Measurements from ENCODE around the gene RSPO4.

DNA sequence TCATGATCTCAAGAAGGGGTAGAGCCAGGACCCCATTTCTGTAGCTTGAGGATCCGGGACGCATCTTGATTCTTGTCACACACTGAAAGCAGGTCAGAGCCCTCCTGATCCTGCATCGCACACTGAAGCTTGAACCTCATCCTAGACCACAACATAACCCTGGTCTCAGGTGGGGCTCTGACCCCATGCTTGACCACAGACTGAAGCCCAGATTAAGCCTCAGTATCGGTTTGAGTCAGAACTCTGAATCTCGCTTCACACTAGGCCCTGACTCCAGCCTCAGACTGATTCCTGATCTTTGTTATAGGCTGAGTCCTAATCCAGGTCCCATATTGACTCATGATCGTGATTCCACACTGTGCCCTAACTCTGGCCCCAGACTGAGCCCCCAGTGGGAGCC, 8.5 kb upstream of the RSPO4 start:
- TF ChIP-seq, protein P1, sequence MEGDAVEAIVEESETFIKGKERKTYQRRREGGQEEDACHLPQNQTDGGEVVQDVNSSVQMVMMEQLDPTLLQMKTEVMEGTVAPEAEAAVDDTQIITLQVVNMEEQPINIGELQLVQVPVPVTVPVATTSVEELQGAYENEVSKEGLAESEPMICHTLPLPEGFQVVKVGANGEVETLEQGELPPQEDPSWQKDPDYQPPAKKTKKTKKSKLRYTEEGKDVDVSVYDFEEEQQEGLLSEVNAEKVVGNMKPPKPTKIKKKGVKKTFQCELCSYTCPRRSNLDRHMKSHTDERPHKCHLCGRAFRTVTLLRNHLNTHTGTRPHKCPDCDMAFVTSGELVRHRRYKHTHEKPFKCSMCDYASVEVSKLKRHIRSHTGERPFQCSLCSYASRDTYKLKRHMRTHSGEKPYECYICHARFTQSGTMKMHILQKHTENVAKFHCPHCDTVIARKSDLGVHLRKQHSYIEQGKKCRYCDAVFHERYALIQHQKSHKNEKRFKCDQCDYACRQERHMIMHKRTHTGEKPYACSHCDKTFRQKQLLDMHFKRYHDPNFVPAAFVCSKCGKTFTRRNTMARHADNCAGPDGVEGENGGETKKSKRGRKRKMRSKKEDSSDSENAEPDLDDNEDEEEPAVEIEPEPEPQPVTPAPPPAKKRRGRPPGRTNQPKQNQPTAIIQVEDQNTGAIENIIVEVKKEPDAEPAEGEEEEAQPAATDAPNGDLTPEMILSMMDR (IDR thresholded peaks at IDR 0.05): no peak
- no peak for TF ChIP-seq POLR2AphosphoS5 (IDR thresholded peaks at IDR 0.05)
- TF ChIP-seq EP300 (IDR thresholded peaks at IDR 0.05): no peak
- TF ChIP-seq POLR2A (IDR thresholded peaks at IDR 0.05): no peak

Measured in sigmoid colon (tissue), 4 donors.